Neuronal stem cell (in vitro differentiated cells): Measurements from ENCODE around the gene MALRD1.

ENCODE experiments used
- DNase-seq: peaks from one replicate; pipeline ENCODE4 v3.0.0-alpha.2; 2013; ENCODE audit warnings: low spot score
- H2AFZ ChIP-seq: one replicate; pipeline ENCODE4 v1.6.1; 2013; ENCODE audit warnings: mild to moderate bottlenecking, low read length, inconsistent platforms
- H2AK5ac ChIP-seq: 2 replicates; pipeline ENCODE4 v1.6.1; 2013; ENCODE audit warnings: low read depth, mild to moderate bottlenecking, inconsistent platforms, low read length, moderate library complexity, mixed read lengths
- H2BK120ac ChIP-seq: 2 replicates; pipeline ENCODE4 v1.6.1; 2013; ENCODE audit warnings: low read depth, mild to moderate bottlenecking, inconsistent platforms, low read length, moderate library complexity, mixed read lengths
- H2BK12ac ChIP-seq: one replicate; pipeline ENCODE4 v1.6.1; 2013; ENCODE audit warnings: low read length, inconsistent platforms
- H2BK15ac ChIP-seq: 2 replicates; pipeline ENCODE4 v1.6.1; 2013; ENCODE audit warnings: mild to moderate bottlenecking, low read length, inconsistent platforms, mixed read lengths
- H2BK5ac ChIP-seq: one replicate; pipeline ENCODE4 v1.6.1; 2013; ENCODE audit warnings: inconsistent platforms, mild to moderate bottlenecking, low read length, moderate library complexity
- H3K14ac ChIP-seq: one replicate; pipeline ENCODE4 v1.6.1; 2013; ENCODE audit warnings: low read length, inconsistent platforms
- H3K18ac ChIP-seq: 2 replicates; pipeline ENCODE4 v1.6.1; 2013; ENCODE audit warnings: low read length, inconsistent platforms
- H3K23ac ChIP-seq: 2 replicates; pipeline ENCODE4 v1.6.1; 2013; ENCODE audit warnings: low read depth, mild to moderate bottlenecking, mixed read lengths, low read length, inconsistent platforms; ENCODE audit not compliant: poor library complexity
- H3K27ac ChIP-seq: replicated peaks from 3 replicates; pipeline ENCODE4 v1.5.1; 2013; ENCODE audit warnings: low read length, inconsistent platforms
- H3K27me3 ChIP-seq, 3 experiments: 2 replicates each; pipeline ENCODE4 v1.6.1; 2013; ENCODE audit warnings: low read length in 3 of 3, mild to moderate bottlenecking in 2 of 3, inconsistent platforms in 1 of 3, low read depth in 1 of 3, mixed read lengths in 1 of 3, moderate library complexity in 1 of 3; ENCODE audit not compliant: control insufficient read depth in 3 of 3, insufficient read depth in 3 of 3
- H3K36me3 ChIP-seq, 2 donors: replicated peaks in 1 of 2; 2 replicates each; pipeline ENCODE4 v1.6.1; 2013; ENCODE audit warnings: low read length in 2 of 2; ENCODE audit not compliant: control insufficient read depth in 2 of 2, insufficient read depth in 2 of 2
- H3K4ac ChIP-seq: 2 replicates; pipeline ENCODE4 v1.6.1; 2013; ENCODE audit warnings: inconsistent platforms, mild to moderate bottlenecking, low read length, moderate library complexity
- H3K4me1 ChIP-seq, 2 donors: 1 replicate in 1 of 2; 2 replicates in 1 of 2; pipeline ENCODE4 v1.6.1; 2013; ENCODE audit warnings: low read length in 2 of 2, low read depth in 1 of 2; ENCODE audit not compliant: control insufficient read depth in 2 of 2, insufficient read depth in 1 of 2
- H3K4me2 ChIP-seq: one replicate; pipeline ENCODE4 v1.6.1; 2013; ENCODE audit warnings: mild to moderate bottlenecking, low read length, inconsistent platforms; ENCODE audit not compliant: insufficient read depth, poor library complexity, severe bottlenecking
- H3K4me3 ChIP-seq, 2 donors: 2 replicates each; pipeline ENCODE4 v1.5.1; 2013; ENCODE audit warnings: low read length in 2 of 2, mild to moderate bottlenecking in 2 of 2, inconsistent platforms in 1 of 2, moderate library complexity in 1 of 2
- H3K79me1 ChIP-seq: one replicate; pipeline ENCODE4 v1.6.1; 2013; ENCODE audit warnings: low read depth, mild to moderate bottlenecking, inconsistent platforms, low read length, moderate library complexity
- H3K9ac ChIP-seq: one replicate; pipeline ENCODE4 v1.6.1; 2013; ENCODE audit warnings: mild to moderate bottlenecking, low read depth, low read length, inconsistent platforms; ENCODE audit not compliant: poor library complexity
- H3K9me3 ChIP-seq, 2 donors: replicated peaks in 1 of 2; 2 replicates each; pipeline versions ENCODE3 to v1.6.1; 2013; ENCODE audit warnings: low read length in 2 of 2, mild to moderate bottlenecking in 2 of 2, inconsistent platforms in 1 of 2, low read depth in 1 of 2, mixed read lengths in 1 of 2, moderate library complexity in 1 of 2; ENCODE audit not compliant: control insufficient read depth in 2 of 2, insufficient read depth in 1 of 2
- H4K8ac ChIP-seq: one replicate; pipeline ENCODE4 v1.6.1; 2013; ENCODE audit warnings: low read depth, mild to moderate bottlenecking, inconsistent platforms, low read length, moderate library complexity
- H4K91ac ChIP-seq: one replicate; pipeline ENCODE4 v1.6.1; 2013; ENCODE audit warnings: low read length, low read depth, mild to moderate bottlenecking, inconsistent platforms; ENCODE audit not compliant: poor library complexity
- WGBS, 2 donors: extraction: QIAGEN DNeasy Blood & Tissue Kit; methylation state at CpG; one replicate each; pipeline ENCODE4 v1.1.7; 2013; ENCODE audit warnings: missing lambda C conversion rate in 2 of 2, mixed read lengths in 1 of 2; ENCODE audit not compliant: insufficient read length in 2 of 2, insufficient replicate concordance in 1 of 2; ENCODE audit errors: extremely low coverage in 2 of 2; 5-methylcytosine and 5-hydroxymethylcytosine counted together

The MALRD1 gene

GRCh38 chr10:19710600-19710999 is 662.0 kb downstream of the MALRD1 start:
- H2BK12ac ChIP-seq = no peak overlapping the region
- H3K27ac ChIP-seq = no peak overlapping the region
- H3K79me1 ChIP-seq = no peaks in the 10 kb centered on the region
- no peak overlapping the region for H3K9ac ChIP-seq
- no peak for DNase-seq
- H2AFZ ChIP-seq = no peak overlapping the region
- no peak overlapping the region for H3K4ac ChIP-seq
- no peak overlapping the region for H3K4me3 ChIP-seq
- no peak overlapping the region for H2BK5ac ChIP-seq
- H3K14ac ChIP-seq = no peak overlapping the region
- no peak overlapping the region for H2BK15ac ChIP-seq
- H3K27me3 ChIP-seq = no peaks in the 10 kb centered on the region
- no peak overlapping the region for H3K18ac ChIP-seq
- H2BK120ac ChIP-seq = no peak overlapping the region
- H3K4me2 ChIP-seq = no peak overlapping the region
- peaks cover 0 to under 1% of the 10 kb centered on the region in 2 donors for H3K9me3 ChIP-seq
- WGBS, 2 donors = no CpG with 5 or more reads among the region's 3 CpGs
- no peaks in the 10 kb centered on the region for H3K36me3 ChIP-seq
- no peak overlapping the region for H4K8ac ChIP-seq
- H4K91ac ChIP-seq = no peak overlapping the region
- no peak overlapping the region for H2AK5ac ChIP-seq
- no peaks in the 10 kb centered on the region for H3K4me1 ChIP-seq
- no peak overlapping the region for H3K23ac ChIP-seq

- H3K4me3 ChIP-seq = no peak overlapping the region
- no peak overlapping the region for H3K4me2 ChIP-seq
- H3K4ac ChIP-seq = no peak overlapping the region
- no peak overlapping the region for H3K18ac ChIP-seq
- no peak overlapping the region for H2BK12ac ChIP-seq
- DNase-seq = no peak
- no peak overlapping the region for H3K14ac ChIP-seq
- H2BK120ac ChIP-seq = no peak overlapping the region
- no peak overlapping the region for H4K8ac ChIP-seq
- H3K36me3 ChIP-seq = no peaks in the 10 kb centered on the region
- no peak overlapping the region for H2BK15ac ChIP-seq
- no peaks in the 10 kb centered on the region for H3K79me1 ChIP-seq
- H3K4me1 ChIP-seq = peaks cover 0 to 1% of the 10 kb centered on the region in 2 donors
- H3K27me3 ChIP-seq = no peaks in the 10 kb centered on the region
- no peak overlapping the region for H2AFZ ChIP-seq
- no peak overlapping the region for H3K9ac ChIP-seq
- H3K27ac ChIP-seq = no peak overlapping the region
- H3K9me3 ChIP-seq = peaks cover 0 to 2% of the 10 kb centered on the region in 2 donors
- no peak overlapping the region for H2AK5ac ChIP-seq
- H3K23ac ChIP-seq = no peak overlapping the region
- H2BK5ac ChIP-seq = no peak overlapping the region
- H4K91ac ChIP-seq = no peak overlapping the region
Observed at GRCh38 chr10:19713159-19713558, 664.6 kb downstream of the MALRD1 start.

- no peaks in the 10 kb centered on the region for H3K79me1 ChIP-seq
- H2BK12ac ChIP-seq = no peak overlapping the region
- no peak overlapping the region for H2AFZ ChIP-seq
- no peak overlapping the region for H2BK15ac ChIP-seq
- DNase-seq = no peak
- no peak overlapping the region for H2BK120ac ChIP-seq
- no peak overlapping the region for H2AK5ac ChIP-seq
- no peak overlapping the region for H3K14ac ChIP-seq
- H3K9ac ChIP-seq = peak overlapping the region; percentile 25
- no CpG with 5 or more reads among the region's 18 CpGs for WGBS, 2 donors
- peaks cover 0 to 2% of the 10 kb centered on the region in 2 donors for H3K9me3 ChIP-seq
- no peak overlapping the region for H3K23ac ChIP-seq
- H3K4ac ChIP-seq = no peak overlapping the region
- no peak overlapping the region for H3K4me2 ChIP-seq
- peaks cover 0 to 1% of the 10 kb centered on the region in 2 donors for H3K4me1 ChIP-seq
- H3K4me3 ChIP-seq = no peak overlapping the region
- no peak overlapping the region for H4K8ac ChIP-seq
- peak overlapping the region; percentile 42 for H2BK5ac ChIP-seq
- no peak overlapping the region for H3K18ac ChIP-seq
- H4K91ac ChIP-seq = no peak overlapping the region
- H3K27ac ChIP-seq = no peak overlapping the region
- H3K36me3 ChIP-seq = no peaks in the 10 kb centered on the region
- no peaks in the 10 kb centered on the region for H3K27me3 ChIP-seq
Observed at GRCh38 chr10:19713800-19714525, 665.4 kb downstream of the MALRD1 start.

GRCh38 chr10:19719284-19719683 is 670.7 kb downstream of the MALRD1 start:
- no CpG with 5 or more reads among the region's 3 CpGs for WGBS, 2 donors
- H3K27me3 ChIP-seq = no peaks in the 10 kb centered on the region

More at GRCh38 chr10:19719284-19719683, 670.7 kb downstream of the MALRD1 start:
- no peak overlapping the region for H2BK12ac ChIP-seq
- H3K18ac ChIP-seq = no peak overlapping the region
- H2BK120ac ChIP-seq = no peak overlapping the region
- no peak overlapping the region for H3K4me3 ChIP-seq
- no peak overlapping the region for H3K4ac ChIP-seq
- no peak overlapping the region for H2AFZ ChIP-seq
- no peaks in the 10 kb centered on the region for H3K79me1 ChIP-seq
- peaks cover 0 to 2% of the 10 kb centered on the region in 2 donors for H3K9me3 ChIP-seq
- H2BK5ac ChIP-seq = no peak overlapping the region
- no peak overlapping the region for H3K23ac ChIP-seq
- H3K14ac ChIP-seq = no peak overlapping the region
- no peak overlapping the region for H3K27ac ChIP-seq
- no peak overlapping the region for H2AK5ac ChIP-seq
- H4K91ac ChIP-seq = no peak overlapping the region
- H3K36me3 ChIP-seq = no peaks in the 10 kb centered on the region
- no peak overlapping the region for H2BK15ac ChIP-seq
- H3K4me1 ChIP-seq = peaks cover 0 to 1% of the 10 kb centered on the region in 2 donors
- no peak overlapping the region for H3K4me2 ChIP-seq
- no peak overlapping the region for H3K9ac ChIP-seq
- DNase-seq = no peak
- H4K8ac ChIP-seq = no peak overlapping the region
